Large intestine (tissue), 3 donors: ENCODE measurements around the gene KLHL29. TPM values are rescaled to one million over a fixed set of nuclear protein-coding genes. Genes with fewer than 3 reads are reported as not detected.

Experiments used
- DNase-seq, 2 donors: peaks; one replicate each; pipeline versions ENCODE4 v3.0.0 to v3.0.0-alpha.2; 2013
- H3K27ac ChIP-seq: one replicate; pipeline ENCODE4 v1.5.1; 2013; ENCODE audit warnings: low read length
- H3K27me3 ChIP-seq: 2 replicates; pipeline ENCODE4 v1.6.1; 2013; ENCODE audit warnings: low read length; ENCODE audit not compliant: control insufficient read depth, insufficient read depth
- H3K36me3 ChIP-seq: 2 replicates; pipeline ENCODE4 v1.6.1; 2013; ENCODE audit warnings: low read length; ENCODE audit not compliant: control insufficient read depth, insufficient read depth
- H3K4me1 ChIP-seq: one replicate; pipeline ENCODE4 v1.6.1; 2013; ENCODE audit warnings: low read length; ENCODE audit not compliant: control insufficient read depth, insufficient read depth
- H3K4me3 ChIP-seq: one replicate; pipeline ENCODE4 v1.5.1; 2013; ENCODE audit warnings: low read length
- H3K9me3 ChIP-seq: one replicate; pipeline ENCODE4 v1.6.1; 2013; ENCODE audit warnings: mild to moderate bottlenecking, low read depth, low read length, moderate library complexity; ENCODE audit not compliant: control insufficient read depth
- WGBS: methylation state at CpG from one replicate; pipeline ENCODE4 v1.1.5; 2013; ENCODE audit warnings: low lambda C conversion rate; ENCODE audit not compliant: insufficient coverage; 5-methylcytosine and 5-hydroxymethylcytosine counted together
- polyA plus RNA-seq: library from polyadenylated mRNA; unstranded; fragments of 120-200 nt; gene quantifications from one replicate; pipeline ENCODE4 v1.2.1, GENCODE V29; 2013

KLHL29 gene
- polyA plus RNA-seq, 1 donor: 5.9 TPM

DNA sequence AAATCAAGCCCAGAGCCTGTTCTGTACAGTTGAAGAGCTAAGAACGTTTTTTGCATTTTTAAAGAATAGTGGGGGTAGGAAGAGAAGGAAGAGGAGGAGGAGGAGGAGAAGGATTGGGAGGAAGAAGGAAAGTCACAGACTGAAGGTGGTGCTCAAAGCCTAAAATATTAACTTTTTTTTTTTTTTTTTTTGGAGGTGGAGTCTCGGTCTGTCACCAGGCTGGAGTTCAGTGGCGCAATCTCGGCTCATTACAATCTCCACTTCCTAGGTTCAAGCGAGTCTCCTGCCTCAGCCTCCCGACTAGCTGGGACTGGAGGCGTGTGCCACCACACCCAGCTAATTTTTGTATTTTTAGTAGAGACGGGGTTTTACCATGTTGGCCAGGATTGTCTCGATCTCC lies 18.3 kb upstream of the KLHL29 start:
- H3K4me1 ChIP-seq: no peaks in the 10 kb centered on the region
- H3K27ac ChIP-seq: no peak overlapping the region
- peaks cover 3% of the 10 kb centered on the region for H3K27me3 ChIP-seq
- H3K4me3 ChIP-seq: no peak overlapping the region
- no peak for DNase-seq
- H3K9me3 ChIP-seq: no peaks in the 10 kb centered on the region
- H3K36me3 ChIP-seq: no peaks in the 10 kb centered on the region
- WGBS: 80% methylated on average over 1 of the region's 9 CpGs

GRCh38 chr2:23367760-23368159 lies 17.2 kb upstream of the KLHL29 start:
- Histone ChIP-seq H3K36me3 (no peaks in the 10 kb centered on the region), H3K9me3 (no peaks in the 10 kb centered on the region), H3K27me3 (peaks cover 3% of the 10 kb centered on the region), H3K27ac (no peak overlapping the region), H3K4me3 (no peak overlapping the region), H3K4me1 (no peaks in the 10 kb centered on the region)
- 67% methylated on average over 3 of the region's 3 CpGs for WGBS
- no peak for DNase-seq

GRCh38 chr2:23373666-23374065 lies 11.3 kb upstream of the KLHL29 start:
- H3K27ac ChIP-seq: no peak overlapping the region

GRCh38 chr2:23375448-23375847 lies 9.5 kb upstream of the KLHL29 start:
- Histone ChIP-seq H3K27ac (no peak overlapping the region), H3K27me3 (peaks cover 16% of the 10 kb centered on the region), H3K4me3 (no peak overlapping the region), H3K4me1 (no peaks in the 10 kb centered on the region), H3K9me3 (no peaks in the 10 kb centered on the region), H3K36me3 (no peaks in the 10 kb centered on the region)
- WGBS: no CpG with 5 or more reads among the region's 3 CpGs
- no peak for DNase-seq

More at GRCh38 chr2:23373666-23374065, 11.3 kb upstream of the KLHL29 start:
- no peak for DNase-seq
- Histone ChIP-seq H3K4me1 (no peaks in the 10 kb centered on the region), H3K27me3 (peaks cover 10% of the 10 kb centered on the region), H3K4me3 (no peak overlapping the region), H3K36me3 (no peaks in the 10 kb centered on the region), H3K9me3 (no peaks in the 10 kb centered on the region)
- WGBS: 75% methylated on average over 2 of the region's 8 CpGs

GRCh38 chr2:23376075-23376474 lies 8.9 kb upstream of the KLHL29 start:
- Histone ChIP-seq H3K36me3 (no peaks in the 10 kb centered on the region), H3K4me3 (no peak overlapping the region), H3K27me3 (peaks cover 20% of the 10 kb centered on the region), H3K4me1 (no peaks in the 10 kb centered on the region), H3K9me3 (no peaks in the 10 kb centered on the region), H3K27ac (no peak overlapping the region)
- DNase-seq: no peak
- WGBS: no CpG with 5 or more reads among the region's 5 CpGs

DNA sequence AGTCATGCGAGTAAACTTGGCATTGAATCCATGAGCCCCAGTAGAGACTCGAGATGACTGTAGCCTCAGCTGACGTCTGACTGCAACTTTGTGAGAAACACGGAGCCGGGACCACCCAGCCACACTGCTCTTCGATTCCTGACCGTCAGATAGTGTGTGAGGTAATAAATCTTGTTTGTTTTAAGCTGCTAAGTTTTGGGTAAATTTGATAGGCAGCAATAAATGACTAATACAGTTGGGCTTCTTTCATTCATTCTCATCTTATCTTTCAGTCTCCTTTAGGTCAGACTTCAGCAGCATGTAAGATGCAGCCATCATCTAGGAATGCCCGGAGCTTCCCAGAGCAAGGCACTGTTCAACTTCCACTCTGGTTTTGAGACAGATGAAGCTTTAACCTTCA lies 8.0 kb upstream of the KLHL29 start:
- Histone ChIP-seq H3K27me3 (peaks cover 26% of the 10 kb centered on the region), H3K36me3 (no peaks in the 10 kb centered on the region), H3K4me1 (no peaks in the 10 kb centered on the region), H3K4me3 (no peak overlapping the region), H3K27ac (no peak overlapping the region), H3K9me3 (no peaks in the 10 kb centered on the region)
- no peak for DNase-seq
- WGBS: no CpG with 5 or more reads among the region's 8 CpGs

DNA sequence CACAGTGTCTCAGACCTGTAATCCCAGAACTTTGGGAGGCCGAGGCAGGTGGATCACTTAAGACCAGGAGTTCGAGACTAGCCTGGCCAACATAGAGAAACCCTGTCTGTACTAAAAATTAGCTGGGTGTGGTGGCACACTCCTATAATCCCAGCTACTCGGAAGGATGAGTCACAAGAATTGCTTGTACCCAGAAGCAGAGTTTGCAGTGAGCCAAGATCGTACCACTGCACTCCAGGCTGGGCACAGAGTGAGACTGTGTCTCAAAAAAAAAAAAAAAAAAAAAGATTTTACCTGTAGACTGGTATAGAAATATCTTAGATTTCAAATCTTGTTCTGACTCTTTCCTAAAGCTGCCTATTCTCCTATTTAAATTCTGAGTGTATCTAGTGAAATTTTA lies 7.2 kb upstream of the KLHL29 start:
- Histone ChIP-seq H3K27me3 (peaks cover 34% of the 10 kb centered on the region), H3K9me3 (no peaks in the 10 kb centered on the region), H3K27ac (no peak overlapping the region), H3K4me1 (no peaks in the 10 kb centered on the region), H3K36me3 (no peaks in the 10 kb centered on the region), H3K4me3 (no peak overlapping the region)
- DNase-seq: no peak
- no CpG with 5 or more reads among the region's 4 CpGs for WGBS

GRCh38 chr2:23378496-23378895 lies 6.5 kb upstream of the KLHL29 start:
- DNase-seq: no peak
- no CpG with 5 or more reads among the region's 2 CpGs for WGBS
- H3K4me1 ChIP-seq: no peaks in the 10 kb centered on the region
- no peaks in the 10 kb centered on the region for H3K36me3 ChIP-seq
- H3K27me3 ChIP-seq: peaks cover 34% of the 10 kb centered on the region
- no peak overlapping the region for H3K27ac ChIP-seq
- no peaks in the 10 kb centered on the region for H3K9me3 ChIP-seq
- H3K4me3 ChIP-seq: no peak overlapping the region

- Histone ChIP-seq H3K27me3 (peaks cover 39% of the 10 kb centered on the region), H3K9me3 (no peaks in the 10 kb centered on the region), H3K4me1 (no peaks in the 10 kb centered on the region), H3K4me3 (no peak overlapping the region), H3K36me3 (no peaks in the 10 kb centered on the region), H3K27ac (no peak overlapping the region)
- WGBS: no CpG with 5 or more reads among the region's 7 CpGs
- DNase-seq: no peak
Observed at GRCh38 chr2:23379220-23379695, 5.7 kb upstream of the KLHL29 start.

DNA sequence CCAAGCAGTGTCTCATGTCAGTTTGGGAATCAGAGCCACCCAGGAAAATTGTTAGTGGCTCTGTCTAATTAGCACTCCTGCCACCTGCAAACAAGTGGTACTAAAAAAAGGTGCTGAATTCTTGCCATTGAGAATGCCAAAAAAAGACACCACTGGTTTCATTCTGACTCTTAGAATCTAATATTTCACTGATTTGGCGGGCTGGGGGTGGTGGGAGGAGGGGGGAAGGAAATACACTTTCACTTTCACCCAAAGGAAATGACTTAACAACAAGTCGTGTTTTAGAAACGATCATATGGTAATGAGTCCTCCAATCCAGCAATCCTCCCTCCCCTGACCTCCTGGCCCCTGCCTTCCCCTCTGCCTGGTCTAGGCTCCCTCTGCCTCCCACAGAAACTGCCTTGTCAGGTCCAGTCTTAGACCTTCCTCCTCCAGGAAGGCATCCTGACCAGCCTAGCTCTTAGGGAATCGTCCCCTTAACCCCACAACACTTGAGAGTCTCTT lies 4.4 kb upstream of the KLHL29 start:
- no CpG with 5 or more reads among the region's 4 CpGs for WGBS
- peaks cover 45% of the 10 kb centered on the region for H3K27me3 ChIP-seq
- no peaks in the 10 kb centered on the region for H3K9me3 ChIP-seq
- H3K27ac ChIP-seq: no peak overlapping the region
- no peak for DNase-seq
- no peaks in the 10 kb centered on the region for H3K36me3 ChIP-seq
- no peaks in the 10 kb centered on the region for H3K4me1 ChIP-seq
- H3K4me3 ChIP-seq: no peak overlapping the region

DNA sequence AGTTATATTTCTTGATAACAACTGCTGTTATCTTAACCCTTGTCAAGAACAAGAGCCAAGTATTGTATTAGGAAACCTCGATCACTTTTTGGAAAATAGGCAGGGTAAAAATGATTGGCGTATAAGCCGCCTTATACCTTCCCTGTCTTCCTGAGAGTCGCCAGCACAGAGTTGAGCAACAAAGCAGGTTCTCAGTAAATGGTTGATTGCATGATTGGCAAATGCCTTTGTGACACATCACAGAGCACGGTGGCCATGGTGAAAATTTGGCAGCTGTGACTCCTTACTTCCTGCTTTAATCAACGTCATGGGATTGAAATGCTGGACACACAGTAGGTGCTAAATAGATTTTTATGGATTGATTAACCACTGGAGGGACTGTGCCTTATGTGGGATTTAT lies 3.9 kb upstream of the KLHL29 start:
- Histone ChIP-seq H3K4me1 (no peaks in the 10 kb centered on the region), H3K27ac (no peak overlapping the region), H3K36me3 (no peaks in the 10 kb centered on the region), H3K4me3 (no peak overlapping the region), H3K27me3 (peaks cover 48% of the 10 kb centered on the region), H3K9me3 (no peaks in the 10 kb centered on the region)
- no peak for DNase-seq
- 70% methylated on average over 2 of the region's 6 CpGs for WGBS
